KOPT-K1 (cell line): Measurements from ENCODE around the gene WDR82.
"Not testable (repeated sequence)": the region's sequence is repeated elsewhere in the genome, so short reads cannot be mapped to it uniquely, and the experiment has no call there.

Experiments used
- H3K27ac ChIP-seq: fragments of 200-600 bp; sonication (generic); 2 replicates; pipeline ENCODE4 v1.5.1; 2016; ENCODE audit warnings: antibody characterized with exemption, mild to moderate bottlenecking, low read depth, low read length; ENCODE audit not compliant: poor library complexity, severe bottlenecking
- H3K36me3 ChIP-seq: fragments of 200-600 bp; sonication (generic); 2 replicates; pipeline ENCODE4 v1.5.1; 2017; ENCODE audit warnings: antibody characterized with exemption, mild to moderate bottlenecking, low read length, moderate library complexity; ENCODE audit not compliant: insufficient read depth
- H3K9me3 ChIP-seq: fragments of 200-600 bp; sonication (generic); 2 replicates; pipeline ENCODE4 v1.5.1; 2017; ENCODE audit warnings: antibody characterized with exemption, low read length, mild to moderate bottlenecking; ENCODE audit not compliant: insufficient read depth, poor library complexity, severe bottlenecking

Gene WDR82

GRCh38 chr3:52297242-52298148 is 19.0 kb upstream of the WDR82 start:
- no peak overlapping the region for H3K27ac ChIP-seq
- H3K36me3 ChIP-seq = peaks cover 16% of the 10 kb centered on the region; the same call in 1 of the 2 replicates
- H3K9me3 ChIP-seq = no peaks in the 10 kb centered on the region

GRCh38 chr3:52295671-52296208 is 17.3 kb upstream of the WDR82 start:
- H3K27ac ChIP-seq = no peak overlapping the region
- H3K36me3 ChIP-seq = peaks cover 34% of the 10 kb centered on the region; the same call in 1 of the 2 replicates
- H3K9me3 ChIP-seq = no peaks in the 10 kb centered on the region

- H3K9me3 ChIP-seq = no peaks in the 10 kb centered on the region
- H3K27ac ChIP-seq = no peak overlapping the region
- peaks cover 37% of the 10 kb centered on the region; the same call in 1 of the 2 replicates for H3K36me3 ChIP-seq
Observed at GRCh38 chr3:52294320-52295150, 16.1 kb upstream of the WDR82 start.

GRCh38 chr3:52293491-52294319 is 15.3 kb upstream of the WDR82 start:
- no peak overlapping the region for H3K27ac ChIP-seq
- H3K36me3 ChIP-seq = peaks cover 37% of the 10 kb centered on the region; the same call in 1 of the 2 replicates
- no peaks in the 10 kb centered on the region for H3K9me3 ChIP-seq

- Histone ChIP-seq H3K9me3 (no peaks in the 10 kb centered on the region), H3K36me3 (peaks cover 37% of the 10 kb centered on the region; the same call in 1 of the 2 replicates), H3K27ac (no peak overlapping the region)
Observed at GRCh38 chr3:52292247-52293065, 14.0 kb upstream of the WDR82 start.

GRCh38 chr3:52291508-52292181 is 13.2 kb upstream of the WDR82 start:
- Histone ChIP-seq H3K9me3 (no peaks in the 10 kb centered on the region), H3K36me3 (peaks cover 37% of the 10 kb centered on the region; the same call in 1 of the 2 replicates), H3K27ac (no peak overlapping the region)

- H3K27ac ChIP-seq = no peak overlapping the region
- H3K36me3 ChIP-seq = peaks cover 37% of the 10 kb centered on the region; the same call in 1 of the 2 replicates
- H3K9me3 ChIP-seq = no peaks in the 10 kb centered on the region
Observed at GRCh38 chr3:52290596-52291507, 12.4 kb upstream of the WDR82 start.

GRCh38 chr3:52289747-52290595 is 11.5 kb upstream of the WDR82 start:
- Histone ChIP-seq H3K36me3 (peaks cover 37% of the 10 kb centered on the region; the same call in 1 of the 2 replicates), H3K9me3 (no peaks in the 10 kb centered on the region), H3K27ac (no peak overlapping the region)

GRCh38 chr3:52289338-52289746 is 10.9 kb upstream of the WDR82 start:
- Histone ChIP-seq H3K27ac (no peak overlapping the region), H3K36me3 (peaks cover 37% of the 10 kb centered on the region; the same call in 1 of the 2 replicates), H3K9me3 (no peaks in the 10 kb centered on the region)

- peaks cover 33% of the 10 kb centered on the region; the same call in 1 of the 2 replicates for H3K36me3 ChIP-seq
- peak overlapping the region; percentile 98 for H3K27ac ChIP-seq
- no peaks in the 10 kb centered on the region for H3K9me3 ChIP-seq
Observed at GRCh38 chr3:52288674-52289073, 10.2 kb upstream of the WDR82 start.

- H3K36me3 ChIP-seq = peaks cover 13% of the 10 kb centered on the region; the same call in 1 of the 2 replicates
- H3K27ac ChIP-seq = peak overlapping the region; percentile 98
Observed at GRCh38 chr3:52286777-52287110, 8.3 kb upstream of the WDR82 start.

GRCh38 chr3:52284051-52284450 is 5.6 kb upstream of the WDR82 start:
- not testable (repeated sequence) for H3K27ac ChIP-seq, H3K9me3 ChIP-seq, H3K36me3 ChIP-seq

More at GRCh38 chr3:52286777-52287110, 8.3 kb upstream of the WDR82 start:
- H3K9me3 ChIP-seq = no peaks in the 10 kb centered on the region
